ENCODE measurements around the gene PDCL2.
"Not testable (repeated sequence)": the region's sequence is repeated elsewhere in the genome, so short reads cannot be mapped to it uniquely, and the experiment has no call there.

Gene PDCL2

GRCh38 chr4:55592014-55592413 is at the start of gene PDCL2:
TSS of gene PDCL2 (minus strand) at chr4:55592245. CDS start at chr4:55592109, 136 bp downstream.
- ATAC-seq (no peak), DNase-seq (no peak)
- no peaks in the 10 kb centered on the region for H3K4me1 Mint-ChIP-seq
- no peaks in the 10 kb centered on the region for H3K36me3 Mint-ChIP-seq (ENCODE audit: low read depth)
- peaks cover 7% of the 10 kb centered on the region for H3K9me3 Mint-ChIP-seq
- H3K4me3 Mint-ChIP-seq = no peak within 1 kb of the TSS
- no peak within 1 kb of the TSS for H3K27ac Mint-ChIP-seq
- peaks cover 8% of the 10 kb centered on the region for H3K27me3 Mint-ChIP-seq

- H3K9me3 Mint-ChIP-seq = no peaks in the 10 kb centered on the region
- H3K4me3 Mint-ChIP-seq = no peak overlapping the region
- no peak overlapping the region for H3K27ac Mint-ChIP-seq
- no peak for DNase-seq
- no peak for ATAC-seq
- H3K27me3 Mint-ChIP-seq = peaks cover 46% of the 10 kb centered on the region
- H3K36me3 Mint-ChIP-seq (ENCODE audit: low read depth) = no peaks in the 10 kb centered on the region
- H3K4me1 Mint-ChIP-seq = peaks cover 13% of the 10 kb centered on the region
Observed at GRCh38 chr4:55637272-55637820, 45.3 kb upstream of the PDCL2 start.

- ATAC-seq (no peak), DNase-seq (no peak)
- Mint-ChIP-seq H3K27ac (no peak overlapping the region), H3K4me3 (peak overlapping the region; percentile 36), H3K4me1 (peaks cover 13% of the 10 kb centered on the region), H3K27me3 (peaks cover 51% of the 10 kb centered on the region), H3K36me3 (ENCODE audit: low read depth) (no peaks in the 10 kb centered on the region), H3K9me3 (no peaks in the 10 kb centered on the region)
Observed at GRCh38 chr4:55636656-55636999, 44.6 kb upstream of the PDCL2 start.

GRCh38 chr4:55635741-55636655 is 44.0 kb upstream of the PDCL2 start, which contains the start of gene NMU:
TSS of gene NMU (minus strand) at chr4:55636298. CDS start at chr4:55636192, 106 bp downstream.
- H3K4me1 Mint-ChIP-seq = peaks cover 13% of the 10 kb centered on the region
- no peaks in the 10 kb centered on the region for H3K9me3 Mint-ChIP-seq
- H3K36me3 Mint-ChIP-seq (ENCODE audit: low read depth) = no peaks in the 10 kb centered on the region
- ATAC-seq (peak; percentile 92), DNase-seq (peak; percentile 45)
- peak within 1 kb of the TSS; percentile 69 for H3K4me3 Mint-ChIP-seq
- H3K27me3 Mint-ChIP-seq = peaks cover 57% of the 10 kb centered on the region
- H3K27ac Mint-ChIP-seq = no peak within 1 kb of the TSS

GRCh38 chr4:55635282-55635681 is 43.2 kb upstream of the PDCL2 start:
- no peak for DNase-seq
- no peaks in the 10 kb centered on the region for H3K9me3 Mint-ChIP-seq
- peaks cover 13% of the 10 kb centered on the region for H3K4me1 Mint-ChIP-seq
- peaks cover 62% of the 10 kb centered on the region for H3K27me3 Mint-ChIP-seq
- no peak overlapping the region for H3K27ac Mint-ChIP-seq
- no peak for ATAC-seq
- H3K4me3 Mint-ChIP-seq = peak overlapping the region; percentile 69
- H3K36me3 Mint-ChIP-seq (ENCODE audit: low read depth) = no peaks in the 10 kb centered on the region

GRCh38 chr4:55634417-55635128 is 42.5 kb upstream of the PDCL2 start:
- Mint-ChIP-seq H3K4me3 (no peak overlapping the region), H3K9me3 (no peaks in the 10 kb centered on the region), H3K36me3 (ENCODE audit: low read depth) (no peaks in the 10 kb centered on the region), H3K4me1 (peaks cover 13% of the 10 kb centered on the region), H3K27me3 (peaks cover 63% of the 10 kb centered on the region), H3K27ac (no peak overlapping the region)
- DNase-seq = no peak
- no peak for ATAC-seq

- DNase-seq = no peak
- ATAC-seq = no peak
- peaks cover 62% of the 10 kb centered on the region for H3K27me3 Mint-ChIP-seq
- no peaks in the 10 kb centered on the region for H3K9me3 Mint-ChIP-seq
- H3K36me3 Mint-ChIP-seq (ENCODE audit: low read depth) = no peaks in the 10 kb centered on the region
- no peak overlapping the region for H3K27ac Mint-ChIP-seq
- H3K4me1 Mint-ChIP-seq = peaks cover 13% of the 10 kb centered on the region
- H3K4me3 Mint-ChIP-seq = no peak overlapping the region
Observed at GRCh38 chr4:55633903-55634302, 41.9 kb upstream of the PDCL2 start.

GRCh38 chr4:55625835-55626234 is 33.8 kb upstream of the PDCL2 start:
- H3K36me3 Mint-ChIP-seq (ENCODE audit: low read depth) = no peaks in the 10 kb centered on the region
- DNase-seq = no peak
- no peaks in the 10 kb centered on the region for H3K4me1 Mint-ChIP-seq
- H3K27ac Mint-ChIP-seq = no peak overlapping the region
- ATAC-seq = no peak
- H3K9me3 Mint-ChIP-seq = no peaks in the 10 kb centered on the region
- H3K4me3 Mint-ChIP-seq = no peak overlapping the region
- H3K27me3 Mint-ChIP-seq = peaks cover 8% of the 10 kb centered on the region

GRCh38 chr4:55624063-55624462 is 32.0 kb upstream of the PDCL2 start:
- H3K4me3 Mint-ChIP-seq; H3K36me3 Mint-ChIP-seq (ENCODE audit: low read depth); ATAC-seq; H3K27me3 Mint-ChIP-seq; H3K27ac Mint-ChIP-seq; H3K9me3 Mint-ChIP-seq; DNase-seq; H3K4me1 Mint-ChIP-seq: not testable (repeated sequence)

- Mint-ChIP-seq H3K27me3 (peaks cover 9% of the 10 kb centered on the region), H3K9me3 (no peaks in the 10 kb centered on the region), H3K27ac (no peak overlapping the region), H3K4me1 (peaks cover 2% of the 10 kb centered on the region), H3K4me3 (no peak overlapping the region), H3K36me3 (ENCODE audit: low read depth) (no peaks in the 10 kb centered on the region)
- ATAC-seq (no peak), DNase-seq (no peak)
Observed at GRCh38 chr4:55618546-55619143, 26.6 kb upstream of the PDCL2 start.

- DNase-seq (no peak), ATAC-seq (no peak)
- no peaks in the 10 kb centered on the region for H3K36me3 Mint-ChIP-seq (ENCODE audit: low read depth)
- H3K9me3 Mint-ChIP-seq = no peaks in the 10 kb centered on the region
- no peak overlapping the region for H3K27ac Mint-ChIP-seq
- no peak overlapping the region for H3K4me3 Mint-ChIP-seq
- peaks cover 10% of the 10 kb centered on the region for H3K27me3 Mint-ChIP-seq
- peaks cover 2% of the 10 kb centered on the region for H3K4me1 Mint-ChIP-seq
Observed at GRCh38 chr4:55617587-55618197, 25.6 kb upstream of the PDCL2 start.

GRCh38 chr4:55615008-55615407 is 23.0 kb upstream of the PDCL2 start:
- H3K27me3 Mint-ChIP-seq = peaks cover 10% of the 10 kb centered on the region
- H3K36me3 Mint-ChIP-seq (ENCODE audit: low read depth) = no peaks in the 10 kb centered on the region
- no peak overlapping the region for H3K4me3 Mint-ChIP-seq
- H3K9me3 Mint-ChIP-seq = no peaks in the 10 kb centered on the region
- DNase-seq (no peak), ATAC-seq (no peak)
- peaks cover 2% of the 10 kb centered on the region for H3K4me1 Mint-ChIP-seq
- no peak overlapping the region for H3K27ac Mint-ChIP-seq

GRCh38 chr4:55613621-55614020 is 21.6 kb upstream of the PDCL2 start:
- Mint-ChIP-seq H3K36me3 (ENCODE audit: low read depth) (no peaks in the 10 kb centered on the region), H3K9me3 (no peaks in the 10 kb centered on the region), H3K27ac (no peak overlapping the region), H3K4me3 (no peak overlapping the region), H3K27me3 (peaks cover 9% of the 10 kb centered on the region), H3K4me1 (peaks cover 2% of the 10 kb centered on the region)
- ATAC-seq (no peak), DNase-seq (no peak)

GRCh38 chr4:55612341-55612740 is 20.3 kb upstream of the PDCL2 start:
- no peaks in the 10 kb centered on the region for H3K36me3 Mint-ChIP-seq (ENCODE audit: low read depth)
- H3K27ac Mint-ChIP-seq = no peak overlapping the region
- ATAC-seq (no peak), DNase-seq (no peak)
- H3K4me1 Mint-ChIP-seq = no peaks in the 10 kb centered on the region
- peaks cover 3% of the 10 kb centered on the region for H3K27me3 Mint-ChIP-seq
- no peak overlapping the region for H3K4me3 Mint-ChIP-seq
- no peaks in the 10 kb centered on the region for H3K9me3 Mint-ChIP-seq

All from activated naive CD8-positive, alpha-beta T cell treated with anti-CD3 and anti-CD28 coated beads, Interleukin-2, amount 50 U/mL, for 24 hours (primary cell).